Esophagus squamous epithelium (tissue), 5 donors: ENCODE data around the gene RAB6B. TPM values are rescaled to one million over a fixed set of nuclear protein-coding genes. Genes with fewer than 3 reads are reported as not detected.

Source experiments
- DNase-seq: peaks from one replicate; lab custom pipeline; 2025; lab: John Stamatoyannopoulos, UW
- H3K27ac ChIP-seq, 4 donors: fragments of 200-600 bp; sonication (generic); one replicate each; pipeline ENCODE4 v1.5.1; 2016 to 2019; ENCODE audit warnings: mild to moderate bottlenecking in 1 of 4
- H3K27me3 ChIP-seq, 4 donors: fragments of 200-600 bp; sonication (generic); 1 replicate in 3 of 4; 2 replicates in 1 of 4; pipeline versions ENCODE4 v1.5.1 to v1.6.0; 2017 to 2021; ENCODE audit warnings: antibody characterized with exemption in 1 of 4
- H3K36me3 ChIP-seq, 3 donors: fragments of 200-600 bp; sonication (generic); one replicate each; pipeline ENCODE4 v1.5.1; 2016 to 2019
- H3K4me1 ChIP-seq, 3 donors: fragments of 200-600 bp; sonication (generic); one replicate each; pipeline ENCODE4 v1.5.1; 2017 to 2019
- H3K4me3 ChIP-seq, 4 donors: fragments of 200-600 bp; sonication (generic); 1 replicate in 3 of 4; 2 replicates in 1 of 4; pipeline ENCODE4 v1.5.1; 2016 to 2019; ENCODE audit warnings: mild to moderate bottlenecking in 2 of 4, moderate library complexity in 1 of 4
- H3K9me3 ChIP-seq, 3 donors: fragments of 200-600 bp; sonication (generic); one replicate each; pipeline ENCODE4 v1.5.1; 2016 to 2019
- CTCF ChIP-seq, 6 experiments: fragments of 450-650 bp in 4 of 6; fragments of 200-600 bp in 2 of 6; sonication (generic) in 2 of 6; IDR thresholded peaks; one replicate each; pipeline ENCODE4 v1.5.1; 2016 to 2019; ENCODE audit warnings: antibody characterized with exemption in 6 of 6, mild to moderate bottlenecking in 4 of 6, moderate library complexity in 4 of 6
- POLR2A ChIP-seq, 4 donors: fragments of 450-650 bp; IDR thresholded peaks; one replicate each; pipeline ENCODE4 v1.6.1; 2017; ENCODE audit warnings: antibody characterized with exemption in 4 of 4, mild to moderate bottlenecking in 4 of 4, moderate library complexity in 3 of 4
- WGBS, 2 donors: methylation state at CpG; one replicate each; pipeline ENCODE4 v1.1.5; 2018; 5-methylcytosine and 5-hydroxymethylcytosine counted together
- intact Hi-C: fragments of 100-400 bp; cut with DNase I; formaldehyde crosslinking; loops from one replicate; pipeline ENCODE4 v1.15.0; 2022
- total RNA-seq, 4 donors: library from RNA; depleted of rRNA; stranded (reverse); fragments of >200 nt; gene quantifications; one replicate each; pipeline ENCODE4 v1.1.0, GENCODE V29; 2016
- donor health status: DM: yes; HTN: yes; CAD: no.

Gene RAB6B
- total RNA-seq, 4 donors from 2014 or later, result 0.09 to 1.7 (median 0.68) TPM

DNA sequence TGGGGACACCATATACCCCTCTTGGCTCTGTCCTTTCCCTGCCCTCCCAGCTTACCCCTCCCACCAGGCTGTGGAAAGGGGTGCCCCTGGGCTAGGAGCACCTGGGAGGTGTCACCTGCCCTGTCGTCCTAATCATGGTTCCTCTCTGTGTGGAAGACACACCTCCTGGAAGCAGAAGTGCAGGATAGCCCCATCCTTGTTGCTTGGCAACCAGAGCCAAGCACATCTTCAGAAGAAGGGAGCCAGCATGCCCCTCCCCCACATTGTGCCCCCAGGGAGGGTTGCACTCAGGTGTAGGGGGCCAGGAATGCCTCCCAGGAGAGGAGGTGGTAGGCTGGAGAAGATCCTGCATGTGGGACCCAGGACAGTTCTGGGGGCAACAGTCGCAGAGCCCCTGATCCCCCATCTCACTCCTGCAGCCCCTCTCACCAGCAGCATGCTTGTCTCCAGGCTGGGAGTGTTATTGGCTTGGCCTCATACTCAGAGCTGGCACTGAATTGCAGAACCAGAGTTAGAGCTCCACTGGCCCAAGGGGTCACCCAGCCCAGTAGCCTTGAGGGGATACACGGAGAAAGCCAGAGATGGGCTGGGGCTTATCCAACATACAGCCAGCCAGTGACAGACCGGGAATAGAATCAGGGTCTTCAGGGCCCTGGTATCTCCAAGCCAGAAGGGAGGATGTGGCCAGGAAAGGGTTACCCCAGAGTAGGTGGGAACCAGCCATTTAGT, 8.4 kb downstream of the RAB6B start:
- H3K4me3 ChIP-seq, result no peak overlapping the region
- H3K36me3 ChIP-seq, result no peaks in the 10 kb centered on the region
- no peak overlapping the region for H3K27ac ChIP-seq
- TF ChIP-seq POLR2A (IDR thresholded peaks at IDR 0.05), result no peak
- no peak for TF ChIP-seq CTCF (IDR thresholded peaks at IDR 0.05)
- H3K27me3 ChIP-seq, result no peaks in the 10 kb centered on the region
- intact Hi-C loops, result no loop called here
- H3K9me3 ChIP-seq, result no peaks in the 10 kb centered on the region
- DNase-seq, result no peak
- no peaks in the 10 kb centered on the region for H3K4me1 ChIP-seq
- 80 to 89% methylated on average over 3 of the region's 4 CpGs for WGBS, 2 donors

GRCh38 chr3:133886031-133886722, 9.5 kb downstream of the RAB6B start:
- H3K4me1 ChIP-seq, result no peaks in the 10 kb centered on the region
- intact Hi-C loops, result no loop called here
- no peaks in the 10 kb centered on the region for H3K9me3 ChIP-seq
- no peaks in the 10 kb centered on the region for H3K36me3 ChIP-seq
- no peak overlapping the region for H3K4me3 ChIP-seq
- no peak for TF ChIP-seq CTCF (IDR thresholded peaks at IDR 0.05)
- no peak for TF ChIP-seq POLR2A (IDR thresholded peaks at IDR 0.05)
- 80 to 85% methylated on average over 6 to 7 of the region's 7 CpGs for WGBS, 2 donors
- H3K27me3 ChIP-seq, result no peaks in the 10 kb centered on the region
- no peak for DNase-seq
- no peak overlapping the region for H3K27ac ChIP-seq

- DNase-seq, result no peak
- H3K4me1 ChIP-seq, result no peaks in the 10 kb centered on the region
These were observed 10.6 kb downstream of the RAB6B start for GRCh38 chr3:133884887-133885711.

DNA sequence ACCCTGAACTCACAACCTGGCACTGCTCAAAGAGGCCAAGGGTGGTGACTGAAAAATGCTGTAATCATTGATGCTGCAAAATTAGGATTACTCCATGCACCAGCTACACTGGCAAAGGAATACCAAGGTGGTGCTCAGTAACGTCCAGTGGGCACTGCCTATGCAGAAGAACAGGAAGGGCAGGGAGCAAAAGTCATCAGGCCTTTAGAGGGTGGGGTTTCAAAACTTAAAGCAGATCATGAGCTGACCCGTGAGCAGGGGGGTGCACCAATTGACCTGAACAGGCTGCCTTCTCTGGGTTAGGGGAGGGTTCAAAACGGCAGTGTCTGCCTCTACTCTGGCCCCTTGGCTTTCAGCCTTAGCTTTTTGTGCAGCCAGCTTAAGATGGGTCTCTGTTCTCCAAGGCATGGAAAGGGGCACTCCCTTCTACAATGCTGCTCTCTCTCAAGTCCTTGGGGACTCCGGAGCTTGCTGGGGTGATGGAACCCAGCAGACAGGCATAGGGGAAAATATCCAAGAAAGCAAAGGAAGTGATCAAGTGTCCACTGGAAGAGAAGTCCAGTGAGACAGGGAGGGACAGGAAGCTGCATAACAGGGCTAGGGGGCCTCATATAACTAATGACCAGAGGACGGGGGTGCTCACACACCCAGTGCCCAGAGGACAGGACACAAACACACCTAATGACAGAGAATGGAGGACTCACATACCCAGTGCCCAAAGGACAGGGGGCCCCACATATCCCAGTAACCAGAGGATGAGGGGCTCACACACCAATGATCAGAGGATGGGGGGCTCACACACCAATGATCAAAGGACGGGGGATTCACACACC, 11.4 kb downstream of the RAB6B start:
- no peaks in the 10 kb centered on the region for H3K27me3 ChIP-seq
- no peaks in the 10 kb centered on the region for H3K9me3 ChIP-seq
- no peaks in the 10 kb centered on the region for H3K4me1 ChIP-seq
- no peaks in the 10 kb centered on the region for H3K36me3 ChIP-seq
- WGBS, 2 donors, result 71 to 74% methylated on average over 4 of the region's 6 CpGs
- DNase-seq, result no peak
- H3K4me3 ChIP-seq, result no peak overlapping the region
- intact Hi-C loops, result no loop called here
- no peak overlapping the region for H3K27ac ChIP-seq
- TF ChIP-seq POLR2A (IDR thresholded peaks at IDR 0.05), result no peak
- TF ChIP-seq CTCF (IDR thresholded peaks at IDR 0.05), result no peak

More at GRCh38 chr3:133884887-133885711, 10.6 kb downstream of the RAB6B start:
- TF ChIP-seq CTCF (IDR thresholded peaks at IDR 0.05) (no peak), POLR2A (IDR thresholded peaks at IDR 0.05) (no peak)
- no peak overlapping the region for H3K27ac ChIP-seq
- no peaks in the 10 kb centered on the region for H3K9me3 ChIP-seq
- no peaks in the 10 kb centered on the region for H3K36me3 ChIP-seq
- H3K27me3 ChIP-seq, result no peaks in the 10 kb centered on the region
- H3K4me3 ChIP-seq, result no peak overlapping the region
- 77 to 83% methylated on average over 8 to 10 of the region's 11 CpGs for WGBS, 2 donors
- intact Hi-C loops, result no loop called here
